ENCODE data around the gene BTBD2. TPM values are rescaled to one million over a fixed set of nuclear protein-coding genes. Genes with fewer than 3 reads are reported as not detected.

Gene BTBD2
- total and polyA plus RNA-seq, 2 of the 13 experiments (the other 11 are each of a cell fraction or from before 2014, with no cell fraction given): 28.1 to 45.3 TPM

- BruUV-seq (replicated peaks): no TSS peak
- ATAC-seq: no peak
- intact Hi-C loops (cut with micrococcal nuclease; ENCODE audit: unreplicated experiment): no loop called here
- Histone ChIP-seq H3K27ac (ENCODE audit: extremely low read length, insufficient read depth, low read length) (peak overlapping the region; percentile 100), H3K4me2 (ENCODE audit: low read depth, low read length) (peak overlapping the region; percentile 91), H3K79me2 (ENCODE audit: insufficient read depth, low read length) (no peaks in the 10 kb centered on the region), H2AFZ (ENCODE audit: low read length) (no peak overlapping the region), H3K36me3 (replicated peaks in 1 of 2; ENCODE audit: control insufficient read depth in 1 of 2, insufficient read depth in 2 of 2, low read length in 2 of 2) (no peaks in the 10 kb centered on the region), H4K20me1 (ENCODE audit: insufficient read depth, low read length) (no peaks in the 10 kb centered on the region), H3K9ac (ENCODE audit: insufficient read depth, low read depth, low read length) (peak overlapping the region; percentile 97), H3K4me1 (ENCODE audit: insufficient read depth, low read length) (peaks cover 77% of the 10 kb centered on the region), H3K4me3 (replicated peaks in 1 of 3; ENCODE audit: insufficient read depth in 1 of 3, low read depth in 2 of 3, low read length in 3 of 3) (peak overlapping the region; percentile 58 to 84 (median 69)), H3K27me3 (ENCODE audit: control insufficient read depth in 1 of 2, insufficient read depth in 2 of 2, low read length in 2 of 2) (no peaks in the 10 kb centered on the region; a peak in 1 of 5 replicates), H3K9me3 (ENCODE audit: low read length) (no peaks in the 10 kb centered on the region)
- in situ Hi-C loops (cut with HindIII; ENCODE audit: extremely low pct_ligation_motif_present, low pct_unique_long_range_greater_than_20kb): loop anchor here (5.0 to 10.0 kb wide), 2 partner anchors 40 to 128 kb away; no protein-coding TSS in a partner anchor
- POLR2A ChIA-PET: interaction anchor here (1.4 kb wide), 1 partner anchor 43 kb away, joined by 5 read pairs; no protein-coding TSS in a partner anchor
- no peak for TF ChIP-seq ZNF619 (CRISPR knock-in tag; IDR thresholded peaks at IDR 0.05)
- 0 out of 2 replicates have a peak, but pooled peaks have one; percentile 6 for TF ChIP-seq MYC (CRISPR knock-in tag; IDR thresholded peaks at IDR 0.05; ENCODE audit: borderline replicate concordance)
- TF ChIP-seq KDM2A (CRISPR knock-in tag; IDR thresholded peaks at IDR 0.05; ENCODE audit: borderline replicate concordance, low read depth): no peak
- TF ChIP-seq POLR2AphosphoS5 (IDR thresholded peaks at IDR 0.05; ENCODE audit: low read depth, low read length): no peak
- TF ChIP-seq ZZZ3 (CRISPR knock-in tag; IDR thresholded peaks at IDR 0.05; ENCODE audit: borderline replicate concordance): no peak
- no peak for TF ChIP-seq FIP1L1 (IDR thresholded peaks at IDR 0.05; ENCODE audit: borderline replicate concordance, insufficient read depth, low read depth, low read length)
- no peak for TF ChIP-seq ZNF318 (CRISPR knock-in tag; IDR thresholded peaks at IDR 0.05)
- 48% methylated on average over 9 of the region's 9 CpGs for WGBS (ENCODE audit: low lambda C conversion rate)
- CTCF ChIA-PET (ENCODE audit: low intra/inter-chr PET ratio, low total read pairs): no interaction called here
- DNase-seq (ENCODE audit: low spot score): no peak
- no peak for FAIRE-seq
These were observed 47.3 kb upstream of the BTBD2 start for GRCh38 chr19:2062770-2063169.

Measured in HepG2 (cell line).